H1 (cell line): ENCODE measurements around the gene PLS3. TPM values are rescaled to one million over a fixed set of nuclear protein-coding genes. Genes with fewer than 3 reads are reported as not detected.

Experiments
- CTCF ChIA-PET: fragments of 300-600 bp; sonication (Branson Sonifier 250); formaldehyde crosslinking; loops from one replicate; lab custom pipeline; 2021; ENCODE audit not compliant: partially characterized antibody; lab: Charles Lee
- POLR2A ChIA-PET: fragments of 300-600 bp; sonication (Branson Sonifier 250); formaldehyde crosslinking; loops from one replicate; lab custom pipeline; 2021; ENCODE audit warnings: inconsistent platforms; ENCODE audit not compliant: partially characterized antibody; lab: Charles Lee
- DNase-seq, 2 experiments: peaks; one replicate each; pipeline versions ENCODE4 v3.0.0 to v3.0.0-alpha.2; 2010 to 2022; ENCODE audit warnings: low spot score in 2 of 2, low read depth in 1 of 2, mixed read lengths in 1 of 2
- FAIRE-seq: peaks from 2 replicates; lab custom pipeline; 2011; peaks lifted over from hg19 to GRCh38; lab: Jason Lieb, UNC
- H2AFZ ChIP-seq: 2 replicates; pipeline ENCODE4 v1.8.1; 2012; ENCODE audit warnings: low read length, inconsistent platforms
- H2AK5ac ChIP-seq: 2 replicates; pipeline ENCODE4 v1.6.1; 2013; ENCODE audit warnings: low read depth, low read length
- H2BK120ac ChIP-seq: replicated peaks from 2 replicates; pipeline ENCODE3; 2013; ENCODE audit warnings: low read depth, low read length, inconsistent platforms
- H2BK12ac ChIP-seq: 2 replicates; pipeline ENCODE4 v1.6.1; 2013; ENCODE audit warnings: low read depth, low read length
- H2BK15ac ChIP-seq: 2 replicates; pipeline ENCODE4 v1.6.1; 2013; ENCODE audit warnings: low read length
- H2BK20ac ChIP-seq: 2 replicates; pipeline ENCODE4 v1.6.1; 2013; ENCODE audit warnings: low read length
- H2BK5ac ChIP-seq: 2 replicates; pipeline ENCODE4 v1.6.1; 2013; ENCODE audit warnings: low read depth, low read length
- H3K14ac ChIP-seq: 2 replicates; pipeline ENCODE4 v1.6.1; 2013; ENCODE audit warnings: inconsistent platforms; ENCODE audit not compliant: insufficient read length
- H3K18ac ChIP-seq: 2 replicates; pipeline ENCODE4 v1.6.1; 2013; ENCODE audit warnings: low read length; ENCODE audit errors: extremely low read depth
- H3K23ac ChIP-seq: 2 replicates; pipeline ENCODE4 v1.6.1; 2013; ENCODE audit warnings: inconsistent platforms; ENCODE audit not compliant: insufficient read length
- H3K23me2 ChIP-seq: 2 replicates; pipeline ENCODE4 v1.6.1; 2013; ENCODE audit warnings: low read depth, low read length
- H3K27ac ChIP-seq: 2 replicates; pipeline ENCODE4 v1.6.1; 2011; ENCODE audit warnings: low read depth, low read length, inconsistent platforms
- H3K27me3 ChIP-seq, 4 experiments: replicated peaks in 1 of 4; 1 replicate in 1 of 4; 2 replicates in 3 of 4; pipeline versions ENCODE4 v1.6.1 to v1.8.1; 2011 to 2013; ENCODE audit warnings: low read length in 3 of 4, mild to moderate bottlenecking in 3 of 4, inconsistent platforms in 2 of 4, mixed read lengths in 2 of 4, moderate library complexity in 1 of 4; ENCODE audit not compliant: control insufficient read depth in 3 of 4, insufficient read depth in 3 of 4; ENCODE audit errors: extremely low read depth in 1 of 4
- H3K36me3 ChIP-seq, 4 experiments: 2 replicates each; pipeline versions ENCODE4 v1.6.1 to v1.8.1; 2011 to 2013; ENCODE audit warnings: mild to moderate bottlenecking in 4 of 4, low read length in 3 of 4, moderate library complexity in 2 of 4, control low read depth in 1 of 4, inconsistent platforms in 1 of 4; ENCODE audit not compliant: insufficient read depth in 4 of 4, control insufficient read depth in 2 of 4
- H3K4ac ChIP-seq: replicated peaks from 2 replicates; pipeline ENCODE3; 2013; ENCODE audit warnings: low read length, low read depth, mixed read lengths, inconsistent platforms; ENCODE audit not compliant: insufficient read length
- H3K4me1 ChIP-seq, 4 experiments: replicated peaks in 1 of 4; 1 replicate in 1 of 4; 2 replicates in 3 of 4; pipeline versions ENCODE4 v1.6.1 to v1.8.1; 2011 to 2013; ENCODE audit warnings: low read length in 3 of 4, inconsistent platforms in 2 of 4, mixed read lengths in 1 of 4; ENCODE audit not compliant: insufficient read depth in 4 of 4, control insufficient read depth in 3 of 4
- H3K4me2 ChIP-seq, 2 experiments: 2 replicates each; pipeline versions ENCODE4 v1.6.1 to v1.8.1; 2011 to 2013; ENCODE audit warnings: low read depth in 2 of 2, low read length in 2 of 2, control low read depth in 1 of 2, inconsistent platforms in 1 of 2, mild to moderate bottlenecking in 1 of 2; ENCODE audit not compliant: insufficient read depth in 1 of 2
- H3K4me3 ChIP-seq, 4 experiments: fragments of 200-600, 300-600 bp in 1 of 4; sonication (generic), shearing (Covaris generic), sonication (Bioruptor Twin) in 1 of 4; 2 replicates each; pipeline versions ENCODE4 v1.5.1 to v1.8.1; 2011 to 2016; ENCODE audit warnings: low read length in 4 of 4, low read depth in 3 of 4, control low read depth in 2 of 4, inconsistent platforms in 2 of 4, mild to moderate bottlenecking in 2 of 4, mixed read lengths in 1 of 4, moderate library complexity in 1 of 4; ENCODE audit not compliant: insufficient read depth in 2 of 4; ENCODE audit errors: extremely low read depth in 1 of 4
- H3K56ac ChIP-seq: replicated peaks from 2 replicates; pipeline ENCODE3; 2013; ENCODE audit warnings: low read depth, mild to moderate bottlenecking, mixed read lengths, low read length, inconsistent platforms; ENCODE audit not compliant: insufficient read length
- H3K79me1 ChIP-seq: 2 replicates; pipeline ENCODE4 v1.6.1; 2013; ENCODE audit warnings: low read depth, low read length, control low read depth
- H3K79me2 ChIP-seq, 2 experiments: 2 replicates each; pipeline versions ENCODE4 v1.6.1 to v1.8.1; 2012 to 2013; ENCODE audit warnings: low read length in 2 of 2, mild to moderate bottlenecking in 2 of 2, inconsistent platforms in 1 of 2; ENCODE audit not compliant: insufficient read depth in 2 of 2, control insufficient read depth in 1 of 2
- H3K9ac ChIP-seq, 4 experiments: replicated peaks in 1 of 4; 1 replicate in 1 of 4; 2 replicates in 3 of 4; pipeline versions ENCODE4 v1.6.1 to v1.8.1; 2011 to 2013; ENCODE audit warnings: low read depth in 3 of 4, low read length in 3 of 4, control low read depth in 2 of 4, mild to moderate bottlenecking in 2 of 4, moderate library complexity in 2 of 4, inconsistent platforms in 1 of 4; ENCODE audit errors: extremely low read depth in 1 of 4
- H3K9me3 ChIP-seq, 2 experiments: 2 replicates each; pipeline versions ENCODE4 v1.6.1 to v1.8.1; 2012 to 2013; ENCODE audit warnings: mild to moderate bottlenecking in 2 of 2, moderate library complexity in 2 of 2, control low read depth in 1 of 2, inconsistent platforms in 1 of 2, low read depth in 1 of 2, low read length in 1 of 2, mixed read lengths in 1 of 2; ENCODE audit not compliant: insufficient read depth in 2 of 2
- H4K20me1 ChIP-seq, 2 experiments: replicated peaks in 1 of 2; 2 replicates each; pipeline versions ENCODE3 to v1.8.1; 2011 to 2013; ENCODE audit warnings: inconsistent platforms in 2 of 2, low read length in 2 of 2, mild to moderate bottlenecking in 1 of 2; ENCODE audit not compliant: insufficient read depth in 2 of 2, control insufficient read depth in 1 of 2
- H4K5ac ChIP-seq: 2 replicates; pipeline ENCODE4 v1.6.1; 2013; ENCODE audit warnings: low read length, low read depth, mixed read lengths, inconsistent platforms; ENCODE audit not compliant: insufficient read length
- H4K8ac ChIP-seq: 2 replicates; pipeline ENCODE4 v1.8.0; 2013; ENCODE audit warnings: mild to moderate bottlenecking, moderate library complexity, low read length, inconsistent platforms; ENCODE audit not compliant: insufficient read depth; ENCODE audit errors: extremely low read depth
- H4K91ac ChIP-seq: replicated peaks from 2 replicates; pipeline ENCODE3; 2013; ENCODE audit warnings: low read length, mixed read lengths, inconsistent platforms; ENCODE audit not compliant: insufficient read length
- BACH1 ChIP-seq: IDR thresholded peaks from 2 replicates; pipeline ENCODE4 v1.6.1; 2012; ENCODE audit warnings: low read length, improper control_type of control experiment
- BRCA1 ChIP-seq: IDR thresholded peaks from 2 replicates; pipeline ENCODE4 v1.6.1; 2012; ENCODE audit warnings: low read depth, low read length, improper control_type of control experiment
- CHD2 ChIP-seq: IDR thresholded peaks from 2 replicates; pipeline ENCODE4 v1.6.1; 2012; ENCODE audit warnings: low read length, improper control_type of control experiment
- E2F6 ChIP-seq: IDR thresholded peaks from 2 replicates; pipeline ENCODE4 v1.6.1; 2012; ENCODE audit warnings: inconsistent platforms
- KDM5A ChIP-seq: fragments of 200-600 bp; IDR thresholded peaks from 2 replicates; pipeline ENCODE4 v1.7.1; 2012; ENCODE audit warnings: mild to moderate bottlenecking, low read length, inconsistent platforms, mixed read lengths
- POLR2A ChIP-seq, 2 experiments: IDR thresholded peaks; 1 replicate in 1 of 2; 2 replicates in 1 of 2; pipeline ENCODE4 v1.6.1; 2011; ENCODE audit warnings: low read depth in 2 of 2, low read length in 2 of 2, mild to moderate bottlenecking in 2 of 2; ENCODE audit errors: control extremely low read depth in 1 of 2
- RAD21 ChIP-seq, 2 experiments: IDR thresholded peaks in 1 of 2; conservative IDR thresholded peaks in 1 of 2; 2 replicates each; pipeline ENCODE4 v1.6.1; 2011; ENCODE audit warnings: low read depth in 2 of 2, low read length in 2 of 2, improper control_type of control experiment in 1 of 2, inconsistent platforms in 1 of 2, mild to moderate bottlenecking in 1 of 2, moderate library complexity in 1 of 2
- RXRA ChIP-seq: IDR thresholded peaks from 2 replicates; pipeline ENCODE4 v1.6.1; 2011; ENCODE audit warnings: low read depth, mild to moderate bottlenecking, low read length, moderate library complexity; ENCODE audit not compliant: insufficient read depth
- WGBS, 2 experiments: shearing (Covaris generic) in 1 of 2; methylation state at CpG; one replicate each; pipeline versions ENCODE4 v1.1.6 to v1.1.7; 2013 to 2015; ENCODE audit warnings: low lambda C conversion rate in 2 of 2, mixed read lengths in 2 of 2, inconsistent platforms in 1 of 2, low coverage in 1 of 2, missing lambda C conversion rate in 1 of 2; ENCODE audit not compliant: insufficient replicate concordance in 2 of 2, insufficient coverage in 1 of 2, insufficient read length in 1 of 2; ENCODE audit errors: extremely low coverage in 1 of 2, missing lambda C conversion rate in 1 of 2; 5-methylcytosine and 5-hydroxymethylcytosine counted together
- polyA plus RNA-seq, 7 experiments: library from polyadenylated mRNA; depleted of rRNA in 3 of 7; stranded (reverse) in 5 of 7; unstranded in 2 of 7; fragments of >200 nt in 5 of 7; fragments of 200-250 nt in 2 of 7; gene quantifications; 1 replicate in 5 of 7; 2 replicates in 1 of 7; 4 replicates in 1 of 7; pipeline versions ENCODE4 v1.2.1 to v1.2.3, GENCODE V29; 2011 to 2013; ENCODE audit warnings: missing spikeins in 2 of 7, mixed read lengths in 2 of 7
- total RNA-seq: library from RNA; stranded (reverse); fragmentation: NEBNext Ultra II Directional; extraction: Animal tissue kit (Norgen Biotek cat#: 25700); gene quantifications from 2 replicates; pipeline ENCODE4 v1.2.1, GENCODE V29; 2021

Gene PLS3
- total and polyA plus RNA-seq, 2 of the 8 experiments (the other 6 are each of a cell fraction or from before 2014, with no cell fraction given): 107 to 185 TPM

- H3K36me3 ChIP-seq: peaks cover 0 to 3% (median 0%) of the 10 kb centered on the region in 4 experiments; a peak in 2 of 8 replicates
- no peaks in the 10 kb centered on the region for H3K27me3 ChIP-seq
- H3K14ac ChIP-seq: no peak overlapping the region
- peaks cover 0 to 1% of the 10 kb centered on the region in 2 experiments for H4K20me1 ChIP-seq
- 77% methylated on average over 4 of the region's 4 CpGs; no CpG with 5 or more reads in 1 of the 2 experiments for WGBS, 2 experiments
- H3K79me1 ChIP-seq: no peaks in the 10 kb centered on the region
- no peak overlapping the region for H2BK12ac ChIP-seq
- no peak overlapping the region for H2BK5ac ChIP-seq
- no peak overlapping the region for H3K4me2 ChIP-seq
- no peak overlapping the region for H2BK20ac ChIP-seq
- H3K79me2 ChIP-seq: peaks cover 0 to 63% of the 10 kb centered on the region in 2 experiments; a peak in 3 of 4 replicates
- no peak overlapping the region for H2BK120ac ChIP-seq
- H3K9me3 ChIP-seq: no peaks in the 10 kb centered on the region
- no peak overlapping the region for H3K23ac ChIP-seq
- H3K9ac ChIP-seq: no peak overlapping the region
- H2AFZ ChIP-seq: no peak overlapping the region
- H3K4me3 ChIP-seq: no peak overlapping the region
- no peak overlapping the region for H3K4ac ChIP-seq
- no peak overlapping the region for H2AK5ac ChIP-seq
- no peak overlapping the region for H4K91ac ChIP-seq
- ChIA-PET CTCF (no interaction called here), POLR2A (interaction anchor here (1.0 kb wide), 1 partner anchor 20 kb away, joined by 5 read pairs; no protein-coding TSS in a partner anchor)
- H2BK15ac ChIP-seq: no peak overlapping the region
- H3K4me1 ChIP-seq: peaks cover 0 to 3% (median 0%) of the 10 kb centered on the region in 4 experiments; a peak in 1 of 7 replicates
- no peaks in the 10 kb centered on the region for H3K23me2 ChIP-seq
- H4K5ac ChIP-seq: no peak overlapping the region
- no peak for FAIRE-seq
- H3K18ac ChIP-seq: no peak overlapping the region
- no peak overlapping the region for H3K56ac ChIP-seq
- no peak overlapping the region for H4K8ac ChIP-seq
- H3K27ac ChIP-seq: no peak overlapping the region
- no peak for DNase-seq
- TF ChIP-seq E2F6: no peak
- TF ChIP-seq POLR2A (IDR thresholded peaks at IDR 0.05; ENCODE audit: control extremely low read depth in 1 of 2, low read depth in 2 of 2, low read length in 2 of 2): no peak
- no peak for TF ChIP-seq BRCA1
- no peak for TF ChIP-seq CHD2
- TF ChIP-seq RAD21 (IDR thresholded peaks at IDR 0.05 in 1 of 2, conservative IDR thresholded peaks at IDR 0.05 in 1 of 2; ENCODE audit: low read depth in 2 of 2, low read length in 2 of 2): no peak
- no peak for TF ChIP-seq KDM5A
- TF ChIP-seq RXRA: no peak
- no peak for TF ChIP-seq BACH1
Observed at GRCh38 chrX:115602729-115603389, 41.9 kb downstream of the PLS3 start.
